Kidney (tissue), 14 donors: ENCODE measurements around the gene PRSS3. TPM values are rescaled to one million over a fixed set of nuclear protein-coding genes. Genes with fewer than 3 reads are reported as not detected.
"Not testable (repeated sequence)": the region's sequence is repeated elsewhere in the genome, so short reads cannot be mapped to it uniquely, and the experiment has no call there.

Experiments used
- DNase-seq, 5 donors: peaks; one replicate each; pipeline ENCODE4 v3.0.0-alpha.2; 2013 to 2020
- FAIRE-seq: peaks from 2 replicates; lab custom pipeline; 2012; peaks lifted over from hg19 to GRCh38; lab: Jason Lieb, UNC
- H3K27ac ChIP-seq, 2 donors: one replicate each; pipeline ENCODE4 v1.7.0; 2013; ENCODE audit warnings: low read depth in 2 of 2, low read length in 2 of 2, inconsistent platforms in 1 of 2
- H3K27me3 ChIP-seq: one replicate; pipeline ENCODE4 v1.7.1; 2013; ENCODE audit warnings: low read length, inconsistent platforms; ENCODE audit not compliant: control insufficient read depth, insufficient read depth
- H3K36me3 ChIP-seq, 3 donors: one replicate each; pipeline versions ENCODE4 v1.7.0 to v1.7.1; 2013; ENCODE audit warnings: low read length in 3 of 3, control low read depth in 1 of 3, inconsistent platforms in 1 of 3; ENCODE audit not compliant: insufficient read depth in 3 of 3, control insufficient read depth in 2 of 3
- H3K4me1 ChIP-seq, 3 donors: one replicate each; pipeline versions ENCODE4 v1.7.0 to v1.7.1; 2013; ENCODE audit warnings: low read length in 3 of 3, inconsistent platforms in 1 of 3, low read depth in 1 of 3; ENCODE audit not compliant: control insufficient read depth in 2 of 3, insufficient read depth in 2 of 3
- H3K4me3 ChIP-seq, 3 donors: one replicate each; pipeline versions ENCODE4 v1.7.0 to v1.8.1; 2013; ENCODE audit warnings: low read length in 3 of 3, control low read depth in 1 of 3, inconsistent platforms in 1 of 3
- H3K9ac ChIP-seq, 3 donors: one replicate each; pipeline versions ENCODE4 v1.7.0 to v1.7.1; 2013; ENCODE audit warnings: low read length in 3 of 3, control low read depth in 1 of 3, inconsistent platforms in 1 of 3
- H3K9me3 ChIP-seq, 3 donors: one replicate each; pipeline versions ENCODE4 v1.7.0 to v1.7.1; 2013; ENCODE audit warnings: low read length in 3 of 3, control low read depth in 1 of 3, inconsistent platforms in 1 of 3; ENCODE audit not compliant: control insufficient read depth in 2 of 3, insufficient read depth in 1 of 3
- intact Hi-C: fragments of 100-400 bp; cut with DNase I; formaldehyde crosslinking; loops from one replicate; pipeline ENCODE4 v1.11.1; 2022
- polyA plus RNA-seq: library from polyadenylated mRNA; stranded (reverse); fragments of 350-450 nt; fragmentation: Illumina TruSeq; extraction: RNeasy Lipid Tissue Mini Kit (QIAGEN cat#74804); gene quantifications from one replicate; pipeline ENCODE4 v1.2.3, GENCODE V29; 2014; ENCODE audit warnings: low read depth, low replicate concordance; ENCODE audit not compliant: insufficient read depth
- total RNA-seq: library from RNA; stranded (reverse); fragmentation: NEBNext Ultra II Directional; extraction: Animal tissue kit (Norgen Biotek cat#: 25700); gene quantifications from one replicate; pipeline ENCODE4 v1.2.1, GENCODE V29; 2021
- TF ChIP-seq, protein P1 (sequence below): IDR thresholded peaks from 3 replicates; pipeline ENCODE4 v1.5.1; 2012; ENCODE audit warnings: mild to moderate bottlenecking, moderate library complexity, borderline replicate concordance; ENCODE audit not compliant: insufficient read depth; ENCODE audit errors: extremely low read depth
- donor health status: control.
- donor health status: control.
- donor health status: control.
- donor health status: control.
- donor health status: control.
- donor health status: DM: yes; HTN: yes; CAD: no.
- donor health status: Normal renal cell carcinoma (clear cell type).

PRSS3 gene
- total and polyA plus RNA-seq, 2 donors from 2014 or later: 0.79 to 2.8 TPM

DNA sequence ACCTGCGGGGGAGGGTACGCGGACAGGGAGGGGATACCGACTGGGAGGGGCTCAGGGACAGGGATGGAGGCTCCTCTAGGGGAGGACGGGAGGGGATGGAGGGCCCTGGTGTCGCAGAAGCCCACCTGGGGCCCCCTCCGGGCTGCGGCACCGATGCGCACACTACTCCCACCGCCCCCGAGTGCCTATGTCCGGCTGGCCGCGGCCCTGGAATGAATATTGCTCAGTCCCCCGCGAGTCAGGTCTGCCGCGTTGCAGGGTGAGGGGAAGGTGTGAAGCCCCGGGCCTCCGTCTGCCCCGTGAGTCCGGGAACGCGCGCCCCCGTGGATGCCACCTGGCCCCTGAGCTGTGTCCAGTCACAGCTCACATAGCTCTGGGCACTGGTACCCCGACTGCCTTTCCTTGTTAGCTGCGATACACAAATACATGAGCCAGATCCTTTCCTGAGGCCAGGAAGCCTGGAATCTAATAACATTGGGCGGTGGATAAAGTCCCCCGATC, 44.5 kb upstream of the PRSS3 start:
- no peaks in the 10 kb centered on the region for H3K4me1 ChIP-seq
- no peak overlapping the region for H3K4me3 ChIP-seq
- H3K9me3 ChIP-seq: no peaks in the 10 kb centered on the region
- intact Hi-C loops: no loop called here
- peaks cover 3% of the 10 kb centered on the region for H3K27me3 ChIP-seq
- peak in 4 of 5 donors; percentile 51 to 67 (median 56) for DNase-seq
- no peak overlapping the region for H3K9ac ChIP-seq
- no peak overlapping the region for H3K27ac ChIP-seq
- no peak for FAIRE-seq
- no peaks in the 10 kb centered on the region for H3K36me3 ChIP-seq
- TF ChIP-seq, protein P1, sequence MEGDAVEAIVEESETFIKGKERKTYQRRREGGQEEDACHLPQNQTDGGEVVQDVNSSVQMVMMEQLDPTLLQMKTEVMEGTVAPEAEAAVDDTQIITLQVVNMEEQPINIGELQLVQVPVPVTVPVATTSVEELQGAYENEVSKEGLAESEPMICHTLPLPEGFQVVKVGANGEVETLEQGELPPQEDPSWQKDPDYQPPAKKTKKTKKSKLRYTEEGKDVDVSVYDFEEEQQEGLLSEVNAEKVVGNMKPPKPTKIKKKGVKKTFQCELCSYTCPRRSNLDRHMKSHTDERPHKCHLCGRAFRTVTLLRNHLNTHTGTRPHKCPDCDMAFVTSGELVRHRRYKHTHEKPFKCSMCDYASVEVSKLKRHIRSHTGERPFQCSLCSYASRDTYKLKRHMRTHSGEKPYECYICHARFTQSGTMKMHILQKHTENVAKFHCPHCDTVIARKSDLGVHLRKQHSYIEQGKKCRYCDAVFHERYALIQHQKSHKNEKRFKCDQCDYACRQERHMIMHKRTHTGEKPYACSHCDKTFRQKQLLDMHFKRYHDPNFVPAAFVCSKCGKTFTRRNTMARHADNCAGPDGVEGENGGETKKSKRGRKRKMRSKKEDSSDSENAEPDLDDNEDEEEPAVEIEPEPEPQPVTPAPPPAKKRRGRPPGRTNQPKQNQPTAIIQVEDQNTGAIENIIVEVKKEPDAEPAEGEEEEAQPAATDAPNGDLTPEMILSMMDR: no peak

GRCh38 chr9:33751536-33752129, 43.7 kb upstream of the PRSS3 start:
- no peak overlapping the region for H3K9ac ChIP-seq
- no peak for DNase-seq
- TF ChIP-seq, protein P1: no peak

GRCh38 chr9:33752130-33752637, 43.2 kb upstream of the PRSS3 start:
- Histone ChIP-seq H3K4me3 (no peak overlapping the region), H3K27me3 (peaks cover 3% of the 10 kb centered on the region), H3K36me3 (no peaks in the 10 kb centered on the region), H3K9me3 (no peaks in the 10 kb centered on the region), H3K9ac (no peak overlapping the region), H3K27ac (no peak overlapping the region), H3K4me1 (no peaks in the 10 kb centered on the region)
- TF ChIP-seq, protein P1: no peak
- intact Hi-C loops: no loop called here
- no peak for FAIRE-seq
- DNase-seq: no peak

More at GRCh38 chr9:33751536-33752129, 43.7 kb upstream of the PRSS3 start:
- H3K27me3 ChIP-seq: peaks cover 3% of the 10 kb centered on the region
- H3K4me1 ChIP-seq: no peaks in the 10 kb centered on the region
- FAIRE-seq: no peak
- no peak overlapping the region for H3K4me3 ChIP-seq
- no peaks in the 10 kb centered on the region for H3K36me3 ChIP-seq
- H3K9me3 ChIP-seq: no peaks in the 10 kb centered on the region
- H3K27ac ChIP-seq: no peak overlapping the region
- intact Hi-C loops: no loop called here

DNA sequence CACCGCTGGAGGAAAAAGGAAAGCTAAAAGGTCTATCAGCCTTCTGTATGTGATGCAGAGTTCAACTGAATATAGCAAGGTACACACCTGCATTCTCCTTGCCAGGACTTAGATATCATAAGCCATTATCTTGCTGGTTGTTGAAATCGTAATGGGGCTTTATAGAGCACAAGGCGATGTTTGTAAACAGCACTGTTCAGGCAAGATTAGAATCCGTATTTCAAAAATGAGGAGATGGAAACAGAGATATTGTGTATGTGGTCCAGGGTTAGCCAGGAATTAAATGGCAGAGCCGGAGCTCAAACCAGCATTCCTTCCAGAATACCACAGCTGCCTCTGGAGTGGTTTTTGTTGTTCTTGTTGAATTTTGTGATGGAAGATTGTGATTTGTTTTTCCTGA, 42.6 kb upstream of the PRSS3 start:
- FAIRE-seq, H3K27ac ChIP-seq, intact Hi-C loops, H3K4me1 ChIP-seq, H3K27me3 ChIP-seq, DNase-seq, H3K9ac ChIP-seq, H3K36me3 ChIP-seq, H3K9me3 ChIP-seq, H3K4me3 ChIP-seq: not testable (repeated sequence)

- H3K27me3 ChIP-seq, H3K27ac ChIP-seq, H3K4me1 ChIP-seq, FAIRE-seq, H3K9me3 ChIP-seq, H3K36me3 ChIP-seq, intact Hi-C loops, DNase-seq, H3K4me3 ChIP-seq, H3K9ac ChIP-seq: not testable (repeated sequence)
These were observed 35.7 kb upstream of the PRSS3 start for GRCh38 chr9:33759648-33760047.
